ENCODE data around the gene GORASP1. TPM values are rescaled to one million over a fixed set of nuclear protein-coding genes. Genes with fewer than 3 reads are reported as not detected.

Gene GORASP1
- total RNA-seq, 4 donors from 2014 or later, result 34.3 to 81.9 (median 38.5) TPM

DNA sequence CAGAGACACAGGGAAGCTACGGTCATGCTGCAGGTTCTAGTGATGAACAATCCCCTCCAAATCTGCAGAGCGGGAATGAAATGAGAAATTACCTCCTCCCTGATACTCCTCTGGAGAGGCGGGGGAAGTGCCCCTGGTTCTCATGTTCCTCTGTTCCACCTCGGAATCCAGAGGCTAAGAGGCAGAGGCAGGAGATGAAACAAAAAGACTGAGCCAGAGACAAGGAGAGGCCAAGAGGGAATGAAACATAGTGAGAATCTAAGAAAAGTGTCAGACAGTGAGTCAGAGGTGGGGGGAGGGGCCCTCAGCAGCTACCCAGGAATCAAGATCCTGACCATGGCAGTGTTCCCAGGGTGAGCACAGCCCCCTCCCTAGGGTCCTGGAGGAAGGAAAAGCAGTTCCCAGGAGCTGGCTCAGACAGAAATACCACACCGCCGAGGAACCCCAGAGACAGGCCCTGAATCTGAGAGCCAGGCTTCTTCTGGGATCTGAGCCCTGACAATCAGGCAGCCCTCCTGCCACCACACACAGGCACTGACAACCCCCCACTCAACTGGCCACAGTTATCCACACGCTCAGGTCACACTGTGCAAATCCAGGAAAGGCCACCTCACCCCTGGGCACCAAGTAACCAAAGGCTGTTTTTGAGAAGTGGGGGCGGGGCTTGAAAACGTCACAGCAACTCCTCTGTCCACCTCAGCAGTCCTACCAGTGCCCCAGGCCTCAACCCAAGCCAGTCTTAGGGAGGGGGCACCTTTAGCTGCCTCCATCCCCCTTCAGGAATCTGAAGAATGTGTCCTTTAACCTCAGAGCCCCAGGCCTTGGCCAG, 43.6 kb upstream of the GORASP1 start:
- ATAC-seq (peak; percentile 19), DNase-seq (peak; percentile 68 to 85)
- H3K27me3 ChIP-seq, result no peaks in the 10 kb centered on the region
- TF ChIP-seq POLR2A (IDR thresholded peaks at IDR 0.05), result peak in 1 of 2 donors; percentile 44
- TF ChIP-seq CTCF (IDR thresholded peaks at IDR 0.05 in 4 of 5, conservative IDR thresholded peaks at IDR 0.05 in 1 of 5), result no peak
- peak overlapping the region; percentile 69 to 93 (median 78) for H3K4me3 ChIP-seq
- H3K4me1 ChIP-seq, result peaks cover 59 to 61% of the 10 kb centered on the region in 2 donors
- H3K36me3 ChIP-seq, result peaks cover 0 to 5% of the 10 kb centered on the region in 2 donors
- no peaks in the 10 kb centered on the region for H3K9me3 ChIP-seq
- in situ Hi-C loops (cut with MboI; ENCODE audit: low sequenced_read_pairs in 4 of 4), result no loop called here
- peak overlapping the region; percentile 94 to 100 (median 98) for H3K27ac ChIP-seq
- intact Hi-C loops (cut with DNase I; ENCODE audit: low total_unique reads), result no loop called here

DNA sequence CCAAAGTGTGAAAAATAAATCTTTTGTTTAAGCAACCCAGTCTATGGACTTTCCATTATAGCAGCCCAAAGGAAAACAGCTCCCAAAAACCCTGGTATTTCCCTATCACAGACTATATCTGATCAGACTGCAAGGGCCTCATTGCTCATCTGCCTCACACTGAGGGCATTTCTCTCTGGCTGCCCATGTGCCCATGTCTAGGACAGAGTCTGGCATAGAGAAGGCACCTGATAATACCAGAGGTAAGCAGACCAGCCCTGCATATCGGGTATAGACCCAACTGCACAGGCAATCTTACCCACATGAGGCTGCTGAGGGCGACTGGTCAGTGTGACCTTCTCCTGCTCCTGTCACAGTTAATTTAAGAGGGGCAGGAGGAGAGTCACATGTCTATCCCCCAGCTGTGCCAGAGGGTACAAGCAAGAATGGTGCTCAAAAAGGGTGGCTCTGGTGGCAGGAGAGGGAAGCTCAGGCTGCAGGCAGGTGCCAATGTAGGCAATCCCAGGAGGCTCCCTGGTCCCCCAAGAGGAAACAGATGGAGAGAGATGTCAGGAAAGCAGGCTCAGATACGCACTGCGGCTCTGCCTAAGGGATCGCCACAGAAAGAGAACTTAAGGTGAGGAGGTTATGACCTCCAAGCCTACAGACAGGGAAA, 42.8 kb upstream of the GORASP1 start:
- DNase-seq (peak in 1 of 2 donors; percentile 75), ATAC-seq (peak in 1 of 2 donors; percentile 7)
- in situ Hi-C loops (cut with MboI; ENCODE audit: low sequenced_read_pairs in 4 of 4), result no loop called here
- H3K36me3 ChIP-seq, result peaks cover 0 to 12% of the 10 kb centered on the region in 2 donors
- no peaks in the 10 kb centered on the region for H3K27me3 ChIP-seq
- intact Hi-C loops (cut with DNase I; ENCODE audit: low total_unique reads), result no loop called here
- H3K4me3 ChIP-seq, result peak overlapping the region; percentile 69 to 93 (median 78)
- H3K4me1 ChIP-seq, result peaks cover 65% of the 10 kb centered on the region in 2 donors
- no peaks in the 10 kb centered on the region for H3K9me3 ChIP-seq
- H3K27ac ChIP-seq, result peak overlapping the region; percentile 94 to 100 (median 98)
- TF ChIP-seq CTCF (IDR thresholded peaks at IDR 0.05 in 4 of 5, conservative IDR thresholded peaks at IDR 0.05 in 1 of 5) (peak in 4 of 5 experiments; percentile 43 to 66 (median 44)), POLR2A (IDR thresholded peaks at IDR 0.05) (peak in 1 of 2 donors; percentile 38)

DNA sequence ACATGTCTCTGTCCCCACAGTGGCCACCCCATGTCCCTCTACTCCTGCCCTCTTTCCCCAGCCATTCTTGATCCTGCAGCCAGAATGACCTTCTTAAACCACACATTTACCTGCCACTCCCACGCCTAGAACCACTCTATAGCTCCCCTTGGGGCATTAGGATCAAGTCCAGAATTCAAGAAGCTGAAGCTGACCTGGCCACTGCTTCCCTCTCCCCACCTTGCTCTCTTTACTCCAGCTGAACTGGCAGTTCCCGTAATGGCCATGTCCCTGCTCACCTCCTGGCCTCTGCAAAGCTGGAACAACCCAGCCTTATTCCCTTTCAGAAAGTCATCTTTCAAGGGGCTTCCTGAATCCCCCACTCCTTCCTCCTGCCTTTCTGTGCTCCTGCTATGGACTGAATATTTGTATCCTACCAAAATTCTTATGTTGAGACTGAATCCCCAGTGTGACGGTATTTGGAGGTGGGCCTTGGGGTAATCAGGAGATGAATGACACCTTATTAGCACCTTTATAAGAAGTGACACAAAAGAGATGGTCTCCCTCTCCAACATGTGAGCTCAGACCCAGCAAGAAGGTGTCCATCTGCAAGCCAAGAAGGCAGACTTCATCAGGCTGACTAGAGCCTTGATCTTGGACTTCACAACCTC, 42.2 kb upstream of the GORASP1 start:
- no peaks in the 10 kb centered on the region for H3K27me3 ChIP-seq
- intact Hi-C loops (cut with DNase I; ENCODE audit: low total_unique reads) (no loop called here), in situ Hi-C loops (cut with MboI; ENCODE audit: low sequenced_read_pairs in 4 of 4) (no loop called here)

More for the DNA sequence above, 42.2 kb upstream of the GORASP1 start:
- TF ChIP-seq CTCF (IDR thresholded peaks at IDR 0.05 in 4 of 5, conservative IDR thresholded peaks at IDR 0.05 in 1 of 5) (no peak), POLR2A (IDR thresholded peaks at IDR 0.05) (no peak)
- Histone ChIP-seq H3K9me3 (no peaks in the 10 kb centered on the region), H3K4me3 (peak overlapping the region; percentile 69 to 93 (median 78)), H3K27ac (peak overlapping the region; percentile 94 to 100 (median 98)), H3K4me1 (peaks cover 65% of the 10 kb centered on the region in 2 donors), H3K36me3 (peaks cover 0 to 19% of the 10 kb centered on the region in 2 donors)
- ATAC-seq, result no peak
- no peak for DNase-seq

Measured in gastrocnemius medialis (tissue), 4 donors.